ENCODE results near the gene TMEM52B.
"Not testable (repeated sequence)": the region's sequence is repeated elsewhere in the genome, so short reads cannot be mapped to it uniquely, and the experiment has no call there.

TMEM52B gene

DNA sequence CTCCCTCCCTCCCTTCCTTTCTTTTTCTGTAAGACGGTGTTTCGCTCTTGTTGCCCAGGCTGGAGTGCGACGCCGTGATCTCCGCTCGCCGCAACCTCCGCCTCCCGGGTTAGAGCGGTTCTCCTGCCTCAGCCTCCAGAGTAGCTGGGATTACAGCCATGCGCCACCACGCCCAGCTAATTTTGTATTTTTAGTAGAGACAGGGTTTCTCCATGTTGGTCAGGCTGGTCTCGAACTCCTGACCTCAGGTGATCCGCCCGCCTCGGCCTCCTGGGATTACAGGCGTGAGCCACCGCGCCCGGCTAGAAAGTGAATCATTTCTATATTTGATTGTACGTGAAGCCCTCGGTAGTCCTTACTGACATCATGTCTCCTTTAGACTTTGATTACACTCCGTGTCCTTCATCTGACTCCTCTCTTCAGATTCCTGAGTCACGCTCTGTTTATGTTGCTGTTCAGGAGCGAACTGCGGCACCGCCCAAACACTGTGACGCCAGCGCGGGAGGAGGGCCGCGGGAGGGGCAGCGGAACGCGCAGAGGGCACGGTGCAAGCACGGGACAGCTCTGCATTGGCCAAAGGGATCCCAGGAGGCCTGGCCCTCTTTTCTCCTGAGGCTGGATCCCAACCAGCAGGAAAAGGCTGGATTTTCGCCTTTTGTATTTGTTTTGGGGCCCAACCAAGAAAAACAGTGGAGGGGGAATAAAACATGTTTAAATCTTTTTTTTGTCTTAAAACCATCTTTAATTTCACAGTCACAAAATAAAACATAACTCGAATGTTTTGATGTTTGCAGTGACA lies 33.3 kb downstream of the TMEM52B start:
- DNase-seq = peak; percentile 91

DNA sequence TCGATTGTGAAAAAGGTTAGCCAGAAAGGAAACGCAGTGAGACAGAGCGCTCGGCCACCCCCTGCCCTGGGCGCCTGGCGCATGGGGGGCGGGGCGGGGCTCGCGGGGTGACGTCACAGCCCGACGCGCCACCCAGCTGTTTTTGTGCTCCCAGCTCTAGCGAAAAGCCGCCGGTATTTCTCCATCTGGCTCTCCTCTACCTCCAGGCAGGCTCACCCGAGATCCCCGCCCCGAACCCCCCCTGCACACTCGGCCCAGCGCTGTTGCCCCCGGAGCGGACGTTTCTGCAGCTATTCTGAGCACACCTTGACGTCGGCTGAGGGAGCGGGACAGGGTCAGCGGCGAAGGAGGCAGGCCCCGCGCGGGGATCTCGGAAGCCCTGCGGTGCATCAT lies 33.9 kb downstream of the TMEM52B start, which contains the start of gene GABARAPL1:
TSS of gene GABARAPL1 (plus strand) at position 139 of the 393 bp plus-strand sequence. CDS start at position 392, 253 bp downstream.
- peak; percentile 81 for DNase-seq

DNA sequence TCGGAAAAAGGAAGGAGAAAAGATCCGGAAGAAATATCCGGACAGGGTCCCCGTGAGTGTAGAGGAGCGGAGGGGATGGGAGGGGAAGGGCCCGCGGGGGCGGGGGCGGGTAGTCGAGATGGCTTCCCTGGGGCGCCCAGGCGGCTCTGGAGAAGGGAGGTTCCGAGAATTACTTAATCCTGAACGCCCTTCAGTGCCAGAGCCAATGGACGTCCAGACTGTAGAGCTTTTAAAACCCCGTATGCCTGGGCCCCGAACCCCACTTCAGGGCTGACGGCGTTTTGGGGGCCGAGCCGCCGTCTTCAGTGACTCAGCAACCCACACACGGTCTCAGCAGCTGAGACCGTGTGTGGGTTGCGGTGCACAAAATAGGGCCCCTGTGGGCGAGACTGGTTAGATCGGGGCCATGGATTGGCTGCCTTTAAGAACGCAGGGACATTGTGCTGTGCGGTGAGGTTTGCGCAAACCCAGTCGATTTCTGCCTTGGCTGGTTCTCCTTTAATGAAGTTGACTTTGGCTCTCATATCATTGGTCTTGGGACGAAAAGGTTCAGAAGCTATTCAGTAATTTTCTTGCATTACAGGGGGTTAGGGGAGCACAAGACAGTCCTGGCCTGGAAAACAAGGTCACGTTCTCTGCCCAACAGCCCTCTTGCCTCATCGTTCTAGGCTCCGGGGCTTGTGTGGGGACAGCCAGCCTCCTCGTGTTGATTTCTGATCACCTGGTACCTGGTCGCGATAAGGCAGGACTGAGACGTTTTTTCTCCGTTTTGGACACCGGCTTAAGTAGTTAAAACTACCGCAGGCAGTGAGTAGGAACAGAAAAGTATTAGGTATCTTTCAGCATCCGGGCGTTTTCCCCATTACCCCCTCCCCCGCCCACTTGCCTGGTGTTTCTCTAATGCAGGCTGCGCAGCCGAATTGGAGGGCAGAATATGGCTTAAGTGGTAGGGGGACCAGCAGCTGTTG lies 34.6 kb downstream of the TMEM52B start:
- DNase-seq = peak; percentile 62

DNA sequence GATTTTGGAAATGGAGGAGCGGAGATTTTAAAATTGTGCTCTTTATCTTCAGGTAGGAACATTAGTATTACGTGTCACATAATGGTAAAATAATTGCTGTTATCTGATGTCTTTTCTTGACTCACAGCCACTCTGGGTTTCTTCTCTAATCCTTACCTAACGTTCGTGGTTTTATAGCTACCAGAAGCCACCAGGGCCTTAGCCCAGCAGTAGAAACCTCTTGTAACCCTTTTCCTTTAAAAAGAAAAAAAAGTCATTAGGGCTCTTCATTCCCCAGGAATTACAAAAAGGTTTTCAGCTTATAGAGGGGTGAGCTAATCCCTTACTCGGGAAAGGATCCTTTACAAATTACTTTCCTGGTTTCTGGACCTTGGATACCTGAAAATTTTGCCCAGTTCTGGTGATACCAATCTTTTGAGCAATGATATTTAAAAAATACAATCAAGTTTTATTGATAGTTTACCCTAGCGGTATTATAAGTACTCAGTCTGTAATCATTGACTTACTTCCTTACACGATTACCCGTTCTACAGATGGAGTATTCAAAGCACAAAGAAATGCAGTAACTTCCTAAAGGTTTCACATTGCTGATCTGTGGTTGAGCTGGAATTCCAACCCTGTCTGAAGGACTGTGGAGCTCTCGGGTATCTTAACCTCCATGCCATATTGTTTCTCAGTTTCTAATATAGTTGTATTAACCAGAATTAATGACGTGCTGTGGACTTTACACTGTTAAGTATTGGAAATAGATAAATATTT lies 35.5 kb downstream of the TMEM52B start:
- no peak for DNase-seq

DNA sequence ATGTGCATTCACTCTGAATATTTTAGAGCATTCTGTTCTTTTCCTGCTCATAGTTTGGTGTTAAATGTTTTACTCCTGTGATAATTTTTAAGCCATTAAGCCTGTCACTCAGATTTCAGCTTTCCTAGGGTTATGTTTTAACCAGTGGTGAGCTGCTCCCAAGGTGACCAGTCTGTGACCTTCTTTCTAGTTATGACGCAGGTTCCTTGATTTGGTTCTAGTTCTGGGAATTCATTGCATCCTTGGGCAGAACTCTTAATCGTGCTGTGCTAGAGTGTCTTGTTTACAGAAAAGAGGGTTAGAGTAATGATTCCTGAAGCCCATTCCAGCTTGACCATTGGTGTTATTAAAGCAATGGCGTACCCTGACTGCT lies 36.0 kb downstream of the TMEM52B start:
- no peak for DNase-seq

DNA sequence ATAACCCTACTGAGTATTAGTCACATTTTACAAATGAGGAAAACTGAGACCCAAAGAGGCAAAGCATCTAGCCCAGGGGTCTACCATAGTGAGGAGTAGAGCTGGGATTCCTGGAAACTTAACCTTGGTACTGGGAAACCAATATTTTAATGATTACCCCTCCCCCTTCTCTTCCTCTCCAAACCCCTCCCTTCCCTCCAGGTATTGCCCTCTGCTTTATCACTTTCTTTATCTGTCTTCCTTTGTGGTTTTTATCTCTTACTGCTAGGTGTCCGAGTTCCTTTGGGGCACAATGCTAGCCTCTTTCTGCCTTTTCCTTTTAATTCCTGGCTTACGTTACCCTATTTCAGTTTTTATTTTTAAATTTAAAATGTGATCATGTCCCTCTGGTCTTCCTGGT lies 36.6 kb downstream of the TMEM52B start:
- DNase-seq = no peak

DNA sequence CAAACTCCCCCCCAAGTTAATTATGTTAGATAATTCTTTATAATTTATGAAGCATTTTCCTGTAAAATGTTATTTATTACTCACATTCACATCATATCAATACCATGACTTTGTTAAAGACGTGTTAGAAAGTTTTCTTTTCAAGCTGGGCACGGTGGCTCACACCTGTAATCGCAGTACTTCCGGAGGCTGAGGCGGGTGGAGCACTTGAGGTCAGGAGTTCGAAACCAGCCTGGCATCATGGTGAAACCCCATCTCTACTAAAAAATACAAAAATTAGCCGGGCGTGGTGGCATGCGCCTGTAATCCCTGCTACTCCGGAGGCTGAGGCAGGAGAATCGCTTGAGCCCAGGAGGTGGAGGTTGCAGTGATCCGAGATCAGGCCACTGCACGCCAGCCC lies 37.1 kb downstream of the TMEM52B start:
- DNase-seq = not testable (repeated sequence)

DNA sequence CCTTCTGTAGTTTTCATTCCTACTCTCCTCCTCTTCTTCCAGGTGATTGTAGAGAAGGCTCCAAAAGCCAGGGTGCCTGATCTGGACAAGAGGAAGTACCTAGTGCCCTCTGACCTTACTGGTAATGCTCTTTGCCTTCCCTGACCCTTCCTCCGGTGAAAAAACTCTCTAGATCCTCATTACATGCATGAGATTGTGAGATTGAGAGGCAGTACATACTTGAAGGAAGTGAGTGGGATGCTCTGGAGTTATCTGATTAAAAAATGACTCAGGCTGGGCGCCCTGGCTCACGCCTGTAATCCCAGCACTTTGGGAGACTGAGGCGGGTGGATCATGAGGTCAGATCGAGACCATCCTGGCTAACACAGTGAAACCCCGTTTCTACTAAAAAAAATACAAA lies 39.2 kb downstream of the TMEM52B start:
- DNase-seq = no peak

DNA sequence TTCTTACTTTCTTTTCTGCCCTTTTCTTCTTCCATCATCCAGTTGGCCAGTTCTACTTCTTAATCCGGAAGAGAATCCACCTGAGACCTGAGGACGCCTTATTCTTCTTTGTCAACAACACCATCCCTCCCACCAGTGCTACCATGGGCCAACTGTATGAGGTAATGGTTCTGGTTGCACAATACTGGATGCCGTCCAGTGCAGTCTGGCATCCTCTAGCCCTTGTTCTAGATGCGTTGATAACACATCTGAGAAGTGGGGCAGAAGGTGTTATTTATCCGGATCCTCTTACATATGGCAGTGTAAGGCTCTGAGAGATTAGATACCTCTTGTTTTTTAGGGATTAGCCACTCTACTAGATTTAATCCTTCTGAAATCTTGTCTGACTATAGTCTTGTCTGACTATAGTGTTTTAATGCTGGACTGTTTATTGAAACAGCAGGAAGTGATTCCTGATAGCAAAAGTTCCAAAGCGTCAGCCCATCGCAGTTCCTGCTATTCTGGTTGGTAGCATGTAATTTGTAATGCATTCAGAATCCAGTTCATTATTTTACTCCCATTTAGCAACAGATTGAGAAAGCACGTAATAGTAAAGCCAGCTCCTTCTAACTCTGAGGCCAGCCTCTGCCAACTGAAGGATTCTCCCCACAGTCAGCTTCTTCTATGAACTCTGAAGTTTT lies 41.7 kb downstream of the TMEM52B start:
- DNase-seq = no peak

DNA sequence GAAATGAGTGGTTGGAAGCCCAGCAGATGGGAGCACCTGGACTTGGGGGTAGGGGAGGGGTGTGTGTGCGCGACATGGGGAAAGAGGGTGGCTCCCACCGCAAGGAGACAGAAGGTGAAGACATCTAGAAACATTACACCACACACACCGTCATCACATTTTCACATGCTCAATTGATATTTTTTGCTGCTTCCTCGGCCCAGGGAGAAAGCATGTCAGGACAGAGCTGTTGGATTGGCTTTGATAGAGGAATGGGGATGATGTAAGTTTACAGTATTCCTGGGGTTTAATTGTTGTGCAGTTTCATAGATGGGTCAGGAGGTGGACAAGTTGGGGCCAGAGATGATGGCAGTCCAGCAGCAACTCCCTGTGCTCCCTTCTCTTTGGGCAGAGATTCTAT lies 43.0 kb downstream of the TMEM52B start:
- no peak for DNase-seq

DNA sequence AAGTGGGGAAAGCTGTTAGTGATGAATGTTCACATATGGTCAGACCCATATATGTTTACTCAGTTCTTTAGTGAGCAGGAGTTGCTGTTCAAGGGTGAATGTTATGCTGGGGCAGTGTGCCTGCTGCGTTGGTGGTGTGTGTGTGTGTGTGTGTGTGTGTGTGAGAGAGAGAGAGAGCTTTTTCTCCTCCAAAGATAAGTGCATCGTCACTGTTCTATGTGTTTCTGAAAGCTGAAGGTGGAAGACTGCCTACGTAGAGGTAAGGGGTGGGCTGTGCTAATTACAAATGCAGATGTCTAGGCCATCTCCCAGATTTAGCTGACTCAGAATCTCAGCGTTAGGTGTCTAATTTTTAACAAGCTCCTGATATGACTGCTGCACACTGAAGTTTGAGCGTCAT lies 44.4 kb downstream of the TMEM52B start:
- no peak for DNase-seq

DNA sequence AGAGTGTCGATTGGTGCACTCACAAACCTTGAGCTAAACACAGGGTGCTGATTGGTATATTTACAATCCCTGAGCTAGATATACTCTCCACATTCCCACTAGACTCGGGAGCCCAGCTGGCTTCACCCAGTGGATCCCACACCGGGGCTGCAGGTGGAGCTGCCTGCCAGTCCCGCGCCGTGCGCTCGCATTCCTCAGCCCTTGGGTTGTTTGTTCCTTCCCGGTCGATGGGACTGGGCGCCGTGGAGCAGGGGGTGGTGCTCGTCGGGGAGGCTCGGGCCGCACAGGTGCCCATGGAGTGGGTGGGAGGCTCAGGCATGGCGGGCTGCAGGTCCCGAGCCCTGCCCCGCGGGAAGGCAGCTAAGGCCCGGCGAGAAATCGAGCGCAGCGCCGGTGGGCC lies 46.6 kb downstream of the TMEM52B start:
- not testable (repeated sequence) for DNase-seq

DNA sequence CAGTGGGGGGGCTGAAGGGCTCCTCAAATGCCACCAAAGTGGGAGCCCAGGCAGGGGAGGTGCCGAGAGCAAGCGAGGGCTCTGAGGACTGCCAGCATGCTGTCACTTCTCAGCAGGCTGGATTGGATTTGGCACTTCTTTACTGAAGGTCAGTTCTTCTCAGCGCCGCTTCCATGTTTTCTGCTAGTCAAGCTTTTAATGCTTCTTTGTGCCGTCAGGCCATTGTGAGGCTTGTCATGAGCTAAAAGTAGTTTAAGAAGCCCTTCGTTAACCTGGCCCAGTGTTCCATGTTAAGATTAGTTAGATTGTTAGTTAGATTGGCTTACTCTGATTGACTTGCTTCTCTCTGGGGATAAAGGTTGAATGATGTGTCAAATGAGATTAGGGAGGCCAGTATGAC lies 47.3 kb downstream of the TMEM52B start:
- no peak for DNase-seq

DNA sequence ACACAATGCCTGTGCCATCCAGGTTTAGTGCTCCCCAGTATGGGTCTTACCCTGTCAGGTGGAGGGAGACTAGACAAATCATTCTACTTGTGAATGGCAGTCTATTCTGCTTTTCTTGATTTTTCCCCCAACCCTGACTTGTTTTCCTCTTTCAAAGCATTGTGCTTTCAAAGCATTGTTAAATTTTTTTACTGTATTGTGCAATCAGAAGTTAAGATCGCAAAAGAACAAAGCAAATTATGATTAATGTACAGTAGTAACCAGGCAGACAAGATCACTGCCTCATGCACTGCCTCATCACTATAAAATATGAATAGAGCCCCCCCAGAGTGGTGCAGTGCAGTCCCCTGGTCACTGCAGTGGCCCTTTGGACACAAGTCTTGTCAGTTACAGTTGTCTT lies 47.9 kb downstream of the TMEM52B start:
- no peak for DNase-seq

DNA sequence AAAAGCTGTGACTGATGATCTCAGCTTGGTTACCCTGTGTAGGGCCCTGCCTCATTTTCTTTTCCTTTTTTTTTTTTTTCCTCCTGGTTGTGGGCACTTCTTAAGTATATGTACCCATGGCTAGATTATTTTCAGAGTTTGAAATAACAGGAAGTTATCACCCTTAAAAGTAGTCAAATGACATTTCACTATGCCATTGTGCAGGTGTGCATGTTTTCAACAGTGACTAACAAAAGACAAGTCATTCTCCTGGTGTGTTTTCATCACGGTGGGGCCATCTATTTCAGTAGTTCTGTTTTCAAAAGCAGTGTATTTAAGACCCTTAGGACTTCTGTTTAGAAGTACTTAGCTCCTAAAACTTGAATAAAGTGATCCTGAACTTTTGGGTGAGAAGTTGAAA lies 48.8 kb downstream of the TMEM52B start:
- no peak for DNase-seq

DNA sequence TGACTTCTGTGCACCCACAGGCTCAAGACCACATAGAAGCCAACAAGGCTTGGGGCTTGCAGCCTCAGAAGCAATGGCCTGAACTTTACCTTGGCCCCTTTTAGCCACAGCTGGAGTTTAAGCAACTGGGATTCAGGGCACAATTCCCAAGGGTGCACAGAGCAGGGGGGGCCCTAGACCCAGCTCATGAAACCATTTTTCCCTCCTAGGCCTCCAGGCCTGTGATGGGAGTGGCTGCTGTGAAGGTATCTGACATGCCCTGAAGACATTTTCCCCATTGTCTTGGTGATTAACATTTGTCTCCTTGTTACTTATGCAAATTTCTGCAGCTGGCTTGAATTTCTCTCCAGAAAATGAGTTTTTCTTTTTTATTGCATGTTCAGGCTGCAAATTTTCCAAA lies 55.7 kb downstream of the TMEM52B start:
- DNase-seq = no peak

DNA sequence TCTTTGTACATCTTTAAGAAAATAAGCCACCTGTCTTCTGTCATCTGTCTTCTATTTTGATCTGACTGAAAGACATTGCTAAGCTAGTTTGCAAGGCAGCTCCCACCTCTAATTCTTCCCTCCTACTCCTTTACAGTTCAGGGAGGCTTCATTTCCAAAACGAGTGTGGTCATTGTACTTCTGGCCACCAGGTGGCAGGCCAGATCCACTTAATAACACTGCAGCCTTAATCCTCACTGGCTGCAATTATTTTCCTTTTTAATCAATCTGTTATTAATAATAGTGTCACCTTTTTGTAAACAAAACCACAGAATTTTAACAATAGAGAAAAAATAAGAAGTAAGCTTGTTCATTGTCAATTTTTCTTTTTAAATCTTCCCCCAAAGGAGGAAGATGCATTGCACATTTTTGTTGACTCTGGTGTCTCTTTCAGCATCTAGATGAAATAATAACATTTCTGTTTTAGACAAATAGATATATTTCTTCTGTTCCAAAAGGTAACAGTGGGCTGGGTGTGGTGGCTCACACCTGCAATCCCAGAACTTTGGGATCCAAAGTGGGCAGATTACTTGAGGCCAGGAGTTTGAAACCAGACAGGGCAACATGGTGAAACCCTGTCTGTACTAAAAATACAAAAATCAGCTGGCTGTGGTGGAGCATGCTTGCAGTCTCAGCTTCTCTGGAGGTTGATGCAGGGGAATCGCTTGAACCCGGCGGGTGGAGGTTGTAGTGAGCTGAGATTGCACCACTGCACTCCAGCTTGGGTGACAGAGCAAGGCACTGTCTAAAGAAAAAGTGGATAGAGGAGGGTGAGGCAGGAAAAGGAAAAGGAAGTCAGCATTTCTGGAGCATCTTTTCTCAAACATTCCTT lies 57.2 kb downstream of the TMEM52B start:
- peak; percentile 52 for DNase-seq

DNA sequence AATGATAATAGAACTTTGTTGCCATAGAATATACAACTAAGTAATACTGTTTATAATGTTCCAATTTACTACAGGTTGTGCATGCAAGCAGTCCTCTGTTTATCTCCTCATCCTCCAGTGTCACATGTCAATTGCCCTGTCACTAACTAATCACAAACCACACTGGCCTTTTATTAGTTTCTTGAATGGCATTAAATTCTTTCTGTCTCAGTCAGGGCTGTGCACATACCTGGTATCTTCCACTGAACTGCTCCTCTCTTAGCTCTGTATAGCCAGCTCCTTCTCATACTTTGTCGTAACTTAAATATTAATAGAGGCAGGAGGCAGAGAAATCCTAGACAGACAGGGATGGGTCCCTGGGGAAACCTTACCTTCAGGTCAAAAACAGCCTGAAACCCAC lies 57.9 kb downstream of the TMEM52B start:
- DNase-seq = no peak

DNA sequence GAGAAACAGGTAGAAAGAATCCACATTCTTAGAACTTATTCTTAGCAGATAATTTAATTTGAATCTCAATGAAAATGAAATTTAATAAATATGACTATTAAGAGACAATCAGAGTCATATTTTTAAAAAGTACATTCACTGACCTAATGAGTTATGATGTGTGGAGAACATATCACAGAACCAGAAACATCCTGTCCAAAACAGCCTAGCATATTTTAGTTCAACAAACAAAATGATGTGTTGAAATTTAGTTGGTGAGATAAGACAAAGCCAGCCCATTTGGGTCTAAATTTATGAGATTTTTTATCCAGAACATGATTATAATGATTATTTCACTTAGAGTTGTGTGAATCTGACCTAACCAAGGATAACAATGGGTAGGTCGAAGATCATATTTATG lies 59.7 kb downstream of the TMEM52B start:
- DNase-seq = no peak

DNA sequence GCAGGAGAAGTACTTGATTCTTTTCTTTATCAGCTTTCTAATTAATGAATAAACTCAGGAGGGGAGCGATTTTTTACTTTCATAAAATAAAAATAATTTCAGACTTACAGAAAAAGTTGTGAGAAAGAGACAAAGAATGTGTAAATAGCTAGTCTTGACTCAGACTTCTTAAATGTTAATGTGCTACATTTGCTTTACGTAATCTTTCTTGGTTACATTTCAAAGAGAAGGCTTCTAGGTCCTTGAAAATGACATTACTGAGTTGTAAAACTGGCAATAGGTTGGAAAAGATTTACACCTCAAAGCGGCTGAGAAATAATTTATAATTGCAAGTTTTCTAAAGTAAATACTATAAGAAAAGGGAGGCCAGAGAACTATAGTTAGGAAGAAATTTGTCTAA lies 62.5 kb downstream of the TMEM52B start:
- DNase-seq = no peak
